ENCODE measurements around the gene USH2A. TPM values are rescaled to one million over a fixed set of nuclear protein-coding genes. Genes with fewer than 3 reads are reported as not detected.

The USH2A gene
- total RNA-seq, 3 donors from 2014 or later, result not detected

- H3K27ac ChIP-seq, result no peak overlapping the region
- no peak for DNase-seq (ENCODE audit: low spot score in 2 of 2)
- no peak overlapping the region for H3K4me3 ChIP-seq
- intact Hi-C loops (cut with DNase I; ENCODE audit: low total_unique reads), result no loop called here
- no peaks in the 10 kb centered on the region for H3K4me1 ChIP-seq
- no peaks in the 10 kb centered on the region for H3K36me3 ChIP-seq
- no peaks in the 10 kb centered on the region for H3K9me3 ChIP-seq
- H3K27me3 ChIP-seq, result no peaks in the 10 kb centered on the region
- TF ChIP-seq, protein P1, sequence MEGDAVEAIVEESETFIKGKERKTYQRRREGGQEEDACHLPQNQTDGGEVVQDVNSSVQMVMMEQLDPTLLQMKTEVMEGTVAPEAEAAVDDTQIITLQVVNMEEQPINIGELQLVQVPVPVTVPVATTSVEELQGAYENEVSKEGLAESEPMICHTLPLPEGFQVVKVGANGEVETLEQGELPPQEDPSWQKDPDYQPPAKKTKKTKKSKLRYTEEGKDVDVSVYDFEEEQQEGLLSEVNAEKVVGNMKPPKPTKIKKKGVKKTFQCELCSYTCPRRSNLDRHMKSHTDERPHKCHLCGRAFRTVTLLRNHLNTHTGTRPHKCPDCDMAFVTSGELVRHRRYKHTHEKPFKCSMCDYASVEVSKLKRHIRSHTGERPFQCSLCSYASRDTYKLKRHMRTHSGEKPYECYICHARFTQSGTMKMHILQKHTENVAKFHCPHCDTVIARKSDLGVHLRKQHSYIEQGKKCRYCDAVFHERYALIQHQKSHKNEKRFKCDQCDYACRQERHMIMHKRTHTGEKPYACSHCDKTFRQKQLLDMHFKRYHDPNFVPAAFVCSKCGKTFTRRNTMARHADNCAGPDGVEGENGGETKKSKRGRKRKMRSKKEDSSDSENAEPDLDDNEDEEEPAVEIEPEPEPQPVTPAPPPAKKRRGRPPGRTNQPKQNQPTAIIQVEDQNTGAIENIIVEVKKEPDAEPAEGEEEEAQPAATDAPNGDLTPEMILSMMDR (IDR thresholded peaks at IDR 0.05), result no peak
- TF ChIP-seq POLR2A (IDR thresholded peaks at IDR 0.05), result no peak
- TF ChIP-seq POLR2AphosphoS5 (IDR thresholded peaks at IDR 0.05), result no peak
Measured at GRCh38 chr1:215679231-215679630, 744.0 kb downstream of the USH2A start.

DNA sequence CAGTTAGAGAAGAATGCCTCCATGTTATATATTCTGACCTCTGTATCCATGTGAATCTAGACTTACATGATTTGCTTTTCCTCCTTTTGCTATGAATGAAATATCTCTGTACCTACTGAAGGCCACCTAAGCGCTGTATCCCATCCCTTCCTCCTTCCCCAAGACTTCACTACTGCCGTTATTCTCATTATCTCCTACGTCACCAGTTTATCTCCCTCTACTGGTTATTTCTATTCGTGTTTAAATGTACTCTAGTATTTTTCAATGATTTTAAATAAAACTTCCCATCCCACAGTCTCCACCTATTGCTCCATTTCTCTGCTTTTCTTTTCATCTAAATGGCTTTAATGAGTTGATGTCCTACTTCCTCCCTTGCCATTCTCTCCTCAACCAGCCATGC, 746.1 kb downstream of the USH2A start:
- intact Hi-C loops (cut with DNase I; ENCODE audit: low total_unique reads), result no loop called here
- H3K9me3 ChIP-seq, result no peaks in the 10 kb centered on the region
- TF ChIP-seq POLR2AphosphoS5 (IDR thresholded peaks at IDR 0.05) (no peak), POLR2A (IDR thresholded peaks at IDR 0.05) (no peak)
- TF ChIP-seq, protein P1 (IDR thresholded peaks at IDR 0.05), result no peak
- H3K27me3 ChIP-seq, result no peaks in the 10 kb centered on the region
- no peaks in the 10 kb centered on the region for H3K36me3 ChIP-seq
- H3K4me1 ChIP-seq, result no peaks in the 10 kb centered on the region
- no peak overlapping the region for H3K4me3 ChIP-seq
- H3K27ac ChIP-seq, result no peak overlapping the region
- no peak for DNase-seq (ENCODE audit: low spot score in 2 of 2)

DNA sequence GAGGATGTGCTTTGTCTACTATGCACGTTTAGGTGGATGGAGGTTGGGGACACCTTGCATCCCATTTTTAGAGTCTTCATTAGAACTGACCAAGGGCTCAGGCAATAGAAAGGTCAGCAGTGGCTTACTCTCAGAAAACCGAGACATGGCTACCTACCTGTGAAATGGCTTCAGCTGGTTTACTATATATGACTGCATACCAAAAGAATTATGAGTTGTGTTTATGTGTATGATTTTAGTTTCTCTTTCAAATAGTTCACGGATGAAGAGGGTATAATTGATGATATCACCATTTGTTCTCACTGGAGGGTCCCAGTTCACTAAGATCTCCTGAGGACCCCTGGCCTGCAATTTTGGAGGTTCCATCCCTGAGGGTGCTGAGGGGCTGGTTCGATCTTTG, 749.3 kb downstream of the USH2A start:
- TF ChIP-seq, protein P1 (IDR thresholded peaks at IDR 0.05), result no peak
- TF ChIP-seq POLR2AphosphoS5 (IDR thresholded peaks at IDR 0.05) (no peak), POLR2A (IDR thresholded peaks at IDR 0.05) (no peak)
- Histone ChIP-seq H3K4me1 (no peaks in the 10 kb centered on the region), H3K27ac (no peak overlapping the region), H3K9me3 (no peaks in the 10 kb centered on the region), H3K36me3 (no peaks in the 10 kb centered on the region), H3K27me3 (no peaks in the 10 kb centered on the region), H3K4me3 (no peak overlapping the region)
- DNase-seq (ENCODE audit: low spot score in 2 of 2), result no peak
- intact Hi-C loops (cut with DNase I; ENCODE audit: low total_unique reads), result no loop called here

- no peaks in the 10 kb centered on the region for H3K27me3 ChIP-seq
- intact Hi-C loops (cut with DNase I; ENCODE audit: low total_unique reads), result no loop called here
- H3K4me3 ChIP-seq, result no peak overlapping the region
- TF ChIP-seq, protein P1 (IDR thresholded peaks at IDR 0.05), result no peak
- TF ChIP-seq POLR2A (IDR thresholded peaks at IDR 0.05) (no peak), POLR2AphosphoS5 (IDR thresholded peaks at IDR 0.05) (no peak)
- no peak for DNase-seq (ENCODE audit: low spot score in 2 of 2)
- no peaks in the 10 kb centered on the region for H3K36me3 ChIP-seq
- no peaks in the 10 kb centered on the region for H3K9me3 ChIP-seq
- H3K27ac ChIP-seq, result no peak overlapping the region
- no peaks in the 10 kb centered on the region for H3K4me1 ChIP-seq
Measured at GRCh38 chr1:215672482-215672881, 750.8 kb downstream of the USH2A start.

- intact Hi-C loops (cut with DNase I; ENCODE audit: low total_unique reads), result no loop called here
- Histone ChIP-seq H3K27me3 (no peaks in the 10 kb centered on the region), H3K4me1 (no peaks in the 10 kb centered on the region), H3K4me3 (no peak overlapping the region), H3K36me3 (no peaks in the 10 kb centered on the region), H3K27ac (no peak overlapping the region), H3K9me3 (no peaks in the 10 kb centered on the region)
- no peak for DNase-seq (ENCODE audit: low spot score in 2 of 2)
- TF ChIP-seq POLR2AphosphoS5 (IDR thresholded peaks at IDR 0.05) (no peak), POLR2A (IDR thresholded peaks at IDR 0.05) (no peak)
- TF ChIP-seq, protein P1 (IDR thresholded peaks at IDR 0.05), result no peak
Measured at GRCh38 chr1:215669806-215670491, 753.3 kb downstream of the USH2A start.

All from breast epithelium (tissue), 4 donors.